K562 (cell line): ENCODE results near the gene TLN1. TPM values are rescaled to one million over a fixed set of nuclear protein-coding genes. Genes with fewer than 3 reads are reported as not detected.
A peak's percentile ranks its signal among the peaks of the same experiment; 100 is the strongest.

Source experiments
- ATAC-seq: fragments of 200-7000 bp; cut with Tn5 transposase; 3 replicates; pipeline ENCODE4 v1.9.1; 2020; ENCODE audit warnings: moderate library complexity
- BruUV-seq: library from RNA; stranded (reverse); fragments of 400-500 nt; replicated peaks from 2 replicates; lab custom pipeline; 2021; lab: Mats Ljungman, UMichigan
- CTCF ChIA-PET: fragments of 300-600 bp; formaldehyde crosslinking; extraction: SDS; loops from one replicate; lab custom pipeline; 2021; ENCODE audit warnings: low intra/inter-chr PET ratio; lab: Yijun Ruan, JAX
- POLR2A ChIA-PET: fragments of 300-600, 350-650 bp; sonication (Branson Sonifier 250); formaldehyde crosslinking; extraction: SDS; loops from one replicate; lab custom pipeline; 2021; ENCODE audit warnings: antibody characterized with exemption, inconsistent platforms; lab: Yijun Ruan, JAX
- DNase-seq, 4 experiments: peaks; one replicate each; pipeline versions ENCODE4 v3.0.0 to v3.0.0-alpha.2; 2011 to 2018; ENCODE audit warnings: low spot score in 3 of 4, mixed read lengths in 3 of 4; ENCODE audit errors: extremely low read depth in 1 of 4
- FAIRE-seq: peaks from 2 replicates; lab custom pipeline; 2011; peaks lifted over from hg19 to GRCh38; lab: Jason Lieb, UNC
- H2AFZ ChIP-seq: 2 replicates; pipeline ENCODE4 v1.6.0; 2011; ENCODE audit warnings: low read depth, low read length, control low read depth, inconsistent platforms
- H3K27ac ChIP-seq: fragments of 200-600 bp; 3 replicates; pipeline ENCODE4 v1.8.0; 2011; ENCODE audit warnings: low read depth, mild to moderate bottlenecking, control low read depth, inconsistent platforms, low read length, moderate library complexity, mixed read lengths; ENCODE audit errors: extremely low read depth
- H3K27me3 ChIP-seq, 2 experiments: fragments of 300-600 bp in 1 of 2; 2 replicates in 1 of 2; 3 replicates in 1 of 2; pipeline versions ENCODE4 v1.6.0 to v1.8.0; 2011; ENCODE audit warnings: inconsistent platforms in 2 of 2, low read length in 2 of 2, mild to moderate bottlenecking in 1 of 2, mixed read lengths in 1 of 2, moderate library complexity in 1 of 2; ENCODE audit not compliant: control insufficient read depth in 2 of 2, insufficient read depth in 2 of 2
- H3K36me3 ChIP-seq: fragments of 300-600 bp; 3 replicates; pipeline ENCODE4 v1.8.0; 2011; ENCODE audit warnings: mild to moderate bottlenecking, low read length, inconsistent platforms; ENCODE audit not compliant: control insufficient read depth, insufficient read depth
- H3K4me1 ChIP-seq, 2 experiments: fragments of 200-600 bp in 1 of 2; replicated peaks in 1 of 2; 2 replicates in 1 of 2; 3 replicates in 1 of 2; pipeline versions ENCODE4 v1.5.1 to v1.8.0; 2011; ENCODE audit warnings: inconsistent platforms in 2 of 2, low read length in 2 of 2, mild to moderate bottlenecking in 1 of 2, mixed read lengths in 1 of 2, moderate library complexity in 1 of 2; ENCODE audit not compliant: control insufficient read depth in 2 of 2, insufficient read depth in 2 of 2
- H3K4me2 ChIP-seq: 2 replicates; pipeline ENCODE4 v1.6.1; 2011; ENCODE audit warnings: low read length, control low read depth, inconsistent platforms, mixed read lengths; ENCODE audit not compliant: insufficient read depth
- H3K4me3 ChIP-seq: fragments of 200-600 bp; sonication (generic), shearing (Covaris generic); 2 replicates; pipeline ENCODE4 v1.5.1; 2016; ENCODE audit warnings: control low read depth, inconsistent platforms
- H3K79me2 ChIP-seq: fragments of 200-600 bp; 3 replicates; pipeline ENCODE4 v1.8.0; 2011; ENCODE audit warnings: low read length, inconsistent platforms; ENCODE audit not compliant: control insufficient read depth, insufficient read depth
- H3K9ac ChIP-seq, 2 experiments: 2 replicates each; pipeline versions ENCODE4 v1.6.0 to v1.6.1; 2011; ENCODE audit warnings: low read depth in 2 of 2, low read length in 2 of 2, control low read depth in 1 of 2, inconsistent platforms in 1 of 2, mild to moderate bottlenecking in 1 of 2, mixed read lengths in 1 of 2; ENCODE audit not compliant: insufficient read depth in 1 of 2
- H3K9me1 ChIP-seq: one replicate; pipeline ENCODE4 v1.6.0; 2011; ENCODE audit warnings: inconsistent platforms, mild to moderate bottlenecking, low read length, moderate library complexity; ENCODE audit not compliant: control insufficient read depth, insufficient read depth
- H3K9me3 ChIP-seq: replicated peaks from 2 replicates; pipeline ENCODE4 v1.5.1; 2011; ENCODE audit warnings: low read depth, low read length, inconsistent platforms; ENCODE audit not compliant: control insufficient read depth, insufficient read depth
- H4K20me1 ChIP-seq: replicated peaks from 2 replicates; pipeline ENCODE4 v1.6.1; 2011; ENCODE audit warnings: low read length, inconsistent platforms, mixed read lengths; ENCODE audit not compliant: control insufficient read depth, insufficient read depth
- HDAC6 ChIP-seq: IDR thresholded peaks from 2 replicates; pipeline ENCODE4 v1.6.1; 2012; ENCODE audit warnings: low read depth, mild to moderate bottlenecking, control low read depth, inconsistent platforms, low read length, moderate library complexity
- KLF6 ChIP-seq: fragments of 250-450 bp; sonication (Bioruptor Pico); IDR thresholded peaks from 2 replicates; pipeline ENCODE4 v1.4.0; 2020; ENCODE audit warnings: mild to moderate bottlenecking, moderate library complexity, borderline replicate concordance
- NCOA2 ChIP-seq, 2 experiments: fragments of 450-650 bp; IDR thresholded peaks; 2 replicates each; pipeline ENCODE4 v1.6.1; 2018; ENCODE audit warnings: mild to moderate bottlenecking in 2 of 2, moderate library complexity in 1 of 2; ENCODE audit not compliant: partially characterized antibody in 2 of 2
- PML ChIP-seq: IDR thresholded peaks from 2 replicates; pipeline ENCODE4 v1.6.1; 2012; ENCODE audit warnings: low read length, inconsistent platforms
- RBM14 ChIP-seq: fragments of 200-400 bp; formaldehyde crosslinking; IDR thresholded peaks from 2 replicates; pipeline ENCODE4 v1.6.1; 2018; ENCODE audit warnings: low read depth, mild to moderate bottlenecking, low read length, moderate library complexity, borderline replicate concordance; ENCODE audit not compliant: insufficient read depth
- TAF15 ChIP-seq: fragments of 200-400 bp; formaldehyde crosslinking; IDR thresholded peaks from 2 replicates; pipeline ENCODE4 v1.6.1; 2017; ENCODE audit warnings: mild to moderate bottlenecking, low read depth, low read length, moderate library complexity
- TCF7L2 ChIP-seq: fragments of 150-350 bp; IDR thresholded peaks from 2 replicates; pipeline ENCODE4 v1.6.1; 2016; ENCODE audit warnings: low read depth, mild to moderate bottlenecking, low read length, moderate library complexity
- ZKSCAN3 ChIP-seq: fragments of 250-450 bp; sonication (Bioruptor Pico); IDR thresholded peaks from 2 replicates; pipeline ENCODE4 v1.4.0; 2020
- ZNF263 ChIP-seq: sonication (generic); formaldehyde crosslinking; IDR thresholded peaks from 2 replicates; pipeline ENCODE4 v1.8.0; 2022; ENCODE audit warnings: mild to moderate bottlenecking, missing genetic modification reagents, borderline replicate concordance
- WGBS: fragments of 100-300 bp; shearing (Covaris generic); methylation state at CpG from one replicate; pipeline ENCODE4 v1.1.6; 2016; ENCODE audit warnings: low coverage, mixed read lengths; ENCODE audit not compliant: insufficient coverage; ENCODE audit errors: missing lambda C conversion rate; 5-methylcytosine and 5-hydroxymethylcytosine counted together
- in situ Hi-C: fragments of 300-500 bp; cut with MboI; formaldehyde crosslinking; loops from 4 replicates; pipeline ENCODE4 v1.15.0; 2018; ENCODE audit warnings: inconsistent platforms, mixed read lengths
- intact Hi-C: fragments of 100-400 bp; cut with micrococcal nuclease; formaldehyde crosslinking; loops from 2 replicates; pipeline ENCODE4 v1.14.2; 2022
- polyA plus RNA-seq, 8 experiments: library from polyadenylated mRNA; depleted of rRNA in 4 of 8; stranded (reverse) in 5 of 8; unstranded in 3 of 8; fragments of >200 nt; fragmentation: Nextera tagmentation in 2 of 8; fragmentation: Illumina TruSeq in 1 of 8; extraction: Ambion mirVana in 2 of 8; extraction: Trizol in 1 of 8; gene quantifications; 2 replicates each; pipeline versions ENCODE4 v1.2.1 to v1.2.3, GENCODE V29; 2011 to 2014; ENCODE audit warnings: inconsistent platforms in 1 of 8, missing spikeins in 1 of 8
- total RNA-seq, 7 experiments: library from RNA; depleted of rRNA in 6 of 7; stranded (reverse); fragments of >200 nt in 6 of 7; fragmentation: Illumina TruSeq in 2 of 7; extraction: Trizol in 2 of 7; gene quantifications; 2 replicates each; pipeline versions ENCODE4 v1.2.1 to v1.2.3, GENCODE V29; 2011 to 2021; ENCODE audit warnings: low replicate concordance in 1 of 7
- TF ChIP-seq, protein P1 (sequence below): fragments of 200-800 bp; sonication (Bioruptor generic); IDR thresholded peaks from 2 replicates; pipeline ENCODE4 v1.6.1; 2017; ENCODE audit warnings: missing genetic modification characterization, missing compliant biosample characterization
- TF ChIP-seq, protein P2 (sequence below): sonication (generic); formaldehyde crosslinking; IDR thresholded peaks from 2 replicates; pipeline ENCODE4 v1.8.1; 2023; ENCODE audit warnings: mild to moderate bottlenecking, missing genetic modification reagents
- TF ChIP-seq, protein P3 (sequence below), 3 experiments: IDR thresholded peaks in 2 of 3; conservative IDR thresholded peaks in 1 of 3; 2 replicates each; pipeline ENCODE4 v1.5.1; 2011 to 2012; ENCODE audit warnings: low read length in 3 of 3, mild to moderate bottlenecking in 3 of 3, control low read depth in 2 of 3, improper control_type of control experiment in 1 of 3, inconsistent platforms in 1 of 3, low read depth in 1 of 3, mixed read lengths in 1 of 3, moderate library complexity in 1 of 3; ENCODE audit not compliant: insufficient read depth in 2 of 3

Gene TLN1
- total and polyA plus RNA-seq, 9 of the 15 experiments (the other 6 are each of a cell fraction or from before 2014, with no cell fraction given), result 3.6 to 240 (median 54.8) TPM

DNA sequence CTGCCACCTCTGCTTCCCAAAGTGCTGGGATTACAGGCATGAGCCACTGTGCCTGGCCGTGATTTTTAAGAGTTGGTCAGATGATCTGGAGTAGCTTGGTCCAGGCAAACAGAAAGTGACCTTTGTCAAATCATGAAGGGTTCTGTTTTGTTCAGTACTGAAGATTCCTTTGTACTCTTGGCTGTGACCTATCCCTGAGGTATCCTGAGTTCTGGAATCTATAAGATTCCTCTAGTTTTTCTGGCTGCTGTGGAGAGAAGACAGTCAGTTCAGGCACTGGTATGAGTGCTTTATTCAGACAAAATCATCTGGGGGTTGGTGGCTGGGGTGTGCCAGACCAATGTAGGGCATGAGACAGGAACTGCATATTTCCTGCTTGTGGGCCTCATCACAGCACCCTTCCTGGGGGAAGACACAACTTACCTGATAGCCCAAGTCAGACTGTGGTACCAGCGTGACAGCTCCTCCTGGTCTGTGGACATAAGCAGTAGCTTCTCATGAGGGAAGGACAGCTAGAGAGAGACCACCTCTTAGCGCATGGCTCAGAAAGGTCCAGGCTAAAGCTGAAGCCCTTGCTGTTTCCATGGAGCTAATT lies 70.1 kb downstream of the TLN1 start:
- DNase-seq, result no peak
- POLR2A ChIA-PET, result interaction anchor here (0.7 to 1.5 kb wide), 8 partner anchors 14 to 153 kb away, joined by 3 to 5 read pairs (median 4); partner anchors contain the start of genes CREB3, HINT2 and TLN1
- no peak for ATAC-seq
- WGBS, result 47% methylated on average over 2 of the region's 3 CpGs
- Histone ChIP-seq H3K9ac (no peak overlapping the region), H3K9me3 (no peaks in the 10 kb centered on the region), H3K27me3 (no peaks in the 10 kb centered on the region), H3K36me3 (peaks cover 36% of the 10 kb centered on the region; the same call in 2 of the 3 replicates), H3K4me3 (no peak overlapping the region), H3K9me1 (no peaks in the 10 kb centered on the region), H2AFZ (no peak overlapping the region), H3K27ac (peak overlapping the region; percentile 30; the same call in 1 of the 3 replicates), H3K4me2 (no peak overlapping the region), H4K20me1 (no peaks in the 10 kb centered on the region), H3K4me1 (peaks cover 24 to 34% of the 10 kb centered on the region in 2 experiments), H3K79me2 (peaks cover 26% of the 10 kb centered on the region)
- no peak for FAIRE-seq
- in situ Hi-C loops, result no loop called here
- intact Hi-C loops, result loop anchor here (10.0 kb wide), 1 partner anchor 153 kb away; the partner anchor contains the start of genes HINT2 and SPAG8
- TF ChIP-seq RBM14 (no peak), KLF6 (CRISPR knock-in tag) (no peak), TCF7L2 (no peak), NCOA2 (IDR thresholded peaks at IDR 0.05; ENCODE audit: partially characterized antibody in 2 of 2) (no peak), HDAC6 (no peak), ZKSCAN3 (no peak), ZNF263 (CRISPR knock-in tag) (no peak), TAF15 (no peak), PML (no peak)
- TF ChIP-seq, protein P1, sequence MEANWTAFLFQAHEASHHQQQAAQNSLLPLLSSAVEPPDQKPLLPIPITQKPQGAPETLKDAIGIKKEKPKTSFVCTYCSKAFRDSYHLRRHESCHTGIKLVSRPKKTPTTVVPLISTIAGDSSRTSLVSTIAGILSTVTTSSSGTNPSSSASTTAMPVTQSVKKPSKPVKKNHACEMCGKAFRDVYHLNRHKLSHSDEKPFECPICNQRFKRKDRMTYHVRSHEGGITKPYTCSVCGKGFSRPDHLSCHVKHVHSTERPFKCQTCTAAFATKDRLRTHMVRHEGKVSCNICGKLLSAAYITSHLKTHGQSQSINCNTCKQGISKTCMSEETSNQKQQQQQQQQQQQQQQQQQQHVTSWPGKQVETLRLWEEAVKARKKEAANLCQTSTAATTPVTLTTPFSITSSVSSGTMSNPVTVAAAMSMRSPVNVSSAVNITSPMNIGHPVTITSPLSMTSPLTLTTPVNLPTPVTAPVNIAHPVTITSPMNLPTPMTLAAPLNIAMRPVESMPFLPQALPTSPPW (CRISPR knock-in tag), result no peak
- TF ChIP-seq, protein P2, sequence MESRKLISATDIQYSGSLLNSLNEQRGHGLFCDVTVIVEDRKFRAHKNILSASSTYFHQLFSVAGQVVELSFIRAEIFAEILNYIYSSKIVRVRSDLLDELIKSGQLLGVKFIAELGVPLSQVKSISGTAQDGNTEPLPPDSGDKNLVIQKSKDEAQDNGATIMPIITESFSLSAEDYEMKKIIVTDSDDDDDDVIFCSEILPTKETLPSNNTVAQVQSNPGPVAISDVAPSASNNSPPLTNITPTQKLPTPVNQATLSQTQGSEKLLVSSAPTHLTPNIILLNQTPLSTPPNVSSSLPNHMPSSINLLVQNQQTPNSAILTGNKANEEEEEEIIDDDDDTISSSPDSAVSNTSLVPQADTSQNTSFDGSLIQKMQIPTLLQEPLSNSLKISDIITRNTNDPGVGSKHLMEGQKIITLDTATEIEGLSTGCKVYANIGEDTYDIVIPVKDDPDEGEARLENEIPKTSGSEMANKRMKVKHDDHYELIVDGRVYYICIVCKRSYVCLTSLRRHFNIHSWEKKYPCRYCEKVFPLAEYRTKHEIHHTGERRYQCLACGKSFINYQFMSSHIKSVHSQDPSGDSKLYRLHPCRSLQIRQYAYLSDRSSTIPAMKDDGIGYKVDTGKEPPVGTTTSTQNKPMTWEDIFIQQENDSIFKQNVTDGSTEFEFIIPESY (CRISPR knock-in tag), result no peak
- TF ChIP-seq, protein P3, sequence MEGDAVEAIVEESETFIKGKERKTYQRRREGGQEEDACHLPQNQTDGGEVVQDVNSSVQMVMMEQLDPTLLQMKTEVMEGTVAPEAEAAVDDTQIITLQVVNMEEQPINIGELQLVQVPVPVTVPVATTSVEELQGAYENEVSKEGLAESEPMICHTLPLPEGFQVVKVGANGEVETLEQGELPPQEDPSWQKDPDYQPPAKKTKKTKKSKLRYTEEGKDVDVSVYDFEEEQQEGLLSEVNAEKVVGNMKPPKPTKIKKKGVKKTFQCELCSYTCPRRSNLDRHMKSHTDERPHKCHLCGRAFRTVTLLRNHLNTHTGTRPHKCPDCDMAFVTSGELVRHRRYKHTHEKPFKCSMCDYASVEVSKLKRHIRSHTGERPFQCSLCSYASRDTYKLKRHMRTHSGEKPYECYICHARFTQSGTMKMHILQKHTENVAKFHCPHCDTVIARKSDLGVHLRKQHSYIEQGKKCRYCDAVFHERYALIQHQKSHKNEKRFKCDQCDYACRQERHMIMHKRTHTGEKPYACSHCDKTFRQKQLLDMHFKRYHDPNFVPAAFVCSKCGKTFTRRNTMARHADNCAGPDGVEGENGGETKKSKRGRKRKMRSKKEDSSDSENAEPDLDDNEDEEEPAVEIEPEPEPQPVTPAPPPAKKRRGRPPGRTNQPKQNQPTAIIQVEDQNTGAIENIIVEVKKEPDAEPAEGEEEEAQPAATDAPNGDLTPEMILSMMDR (IDR thresholded peaks at IDR 0.05 in 2 of 3, conservative IDR thresholded peaks at IDR 0.05 in 1 of 3; ENCODE audit: insufficient read depth in 2 of 3, low read depth in 1 of 3, low read length in 3 of 3), result no peak
- no TSS peak for BruUV-seq
- CTCF ChIA-PET, result no interaction called here
